IPS-15b (cell line): ENCODE data around the gene EBF3.

Source experiments
- H3K27me3 ChIP-seq: one replicate; pipeline ENCODE4 v1.6.1; 2013; ENCODE audit warnings: low read length; ENCODE audit not compliant: control insufficient read depth, insufficient read depth
- H3K36me3 ChIP-seq: one replicate; pipeline ENCODE4 v1.6.1; 2013; ENCODE audit warnings: low read length; ENCODE audit not compliant: control insufficient read depth, insufficient read depth
- H3K4me1 ChIP-seq: one replicate; pipeline ENCODE4 v1.6.1; 2013; ENCODE audit warnings: mild to moderate bottlenecking, low read length; ENCODE audit not compliant: control insufficient read depth, insufficient read depth
- H3K4me3 ChIP-seq: one replicate; pipeline ENCODE4 v1.5.1; 2013; ENCODE audit warnings: low read depth, low read length
- H3K9ac ChIP-seq: one replicate; pipeline ENCODE4 v1.6.1; 2013; ENCODE audit warnings: low read depth, mild to moderate bottlenecking, low read length
- H3K9me3 ChIP-seq: one replicate; pipeline ENCODE4 v1.6.1; 2013; ENCODE audit warnings: mild to moderate bottlenecking, low read length; ENCODE audit not compliant: control insufficient read depth, insufficient read depth

Gene EBF3

GRCh38 chr10:129864082-129864481, 100.0 kb downstream of the EBF3 start:
- H3K9ac ChIP-seq = no peak overlapping the region
- H3K27me3 ChIP-seq = no peaks in the 10 kb centered on the region
- peaks cover 5% of the 10 kb centered on the region for H3K4me1 ChIP-seq
- H3K4me3 ChIP-seq = no peak overlapping the region
- no peaks in the 10 kb centered on the region for H3K36me3 ChIP-seq
- H3K9me3 ChIP-seq = no peaks in the 10 kb centered on the region

- Histone ChIP-seq H3K4me3 (no peak overlapping the region), H3K9ac (no peak overlapping the region), H3K36me3 (no peaks in the 10 kb centered on the region), H3K4me1 (peaks cover 5% of the 10 kb centered on the region), H3K27me3 (no peaks in the 10 kb centered on the region), H3K9me3 (no peaks in the 10 kb centered on the region)
Measured at GRCh38 chr10:129863201-129863663, 100.8 kb downstream of the EBF3 start.

- Histone ChIP-seq H3K9ac (no peak overlapping the region), H3K27me3 (no peaks in the 10 kb centered on the region), H3K9me3 (no peaks in the 10 kb centered on the region), H3K4me3 (no peak overlapping the region), H3K36me3 (no peaks in the 10 kb centered on the region), H3K4me1 (no peaks in the 10 kb centered on the region)
Measured at GRCh38 chr10:129861776-129862531, 102.1 kb downstream of the EBF3 start.

DNA sequence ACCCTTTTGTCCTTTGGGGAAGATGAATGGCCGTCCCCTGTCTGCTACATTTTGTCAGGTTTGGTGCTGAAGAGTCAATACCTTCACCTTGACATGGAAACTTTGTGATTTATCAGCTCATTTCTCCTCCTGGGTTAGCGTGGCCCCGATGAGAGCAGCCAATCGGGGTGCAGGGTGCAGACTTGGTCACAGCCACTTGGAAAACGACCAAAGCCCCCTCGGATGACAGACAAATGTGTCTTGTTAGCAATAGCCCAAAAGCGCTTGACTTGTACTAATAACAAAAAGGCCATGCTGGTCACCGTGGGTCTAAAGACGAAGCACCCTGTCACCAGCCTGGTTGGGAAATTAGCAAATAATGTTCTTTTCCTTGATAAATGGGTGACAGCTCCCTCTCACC, 103.7 kb downstream of the EBF3 start:
- H3K4me1 ChIP-seq = no peaks in the 10 kb centered on the region
- H3K9ac ChIP-seq = no peak overlapping the region
- H3K9me3 ChIP-seq = no peaks in the 10 kb centered on the region
- H3K36me3 ChIP-seq = no peaks in the 10 kb centered on the region
- no peaks in the 10 kb centered on the region for H3K27me3 ChIP-seq
- H3K4me3 ChIP-seq = no peak overlapping the region

- no peaks in the 10 kb centered on the region for H3K27me3 ChIP-seq
- H3K36me3 ChIP-seq = no peaks in the 10 kb centered on the region
- no peak overlapping the region for H3K9ac ChIP-seq
- no peak overlapping the region for H3K4me3 ChIP-seq
- no peaks in the 10 kb centered on the region for H3K4me1 ChIP-seq
- H3K9me3 ChIP-seq = no peaks in the 10 kb centered on the region
Measured at GRCh38 chr10:129859536-129859935, 104.5 kb downstream of the EBF3 start.

GRCh38 chr10:129857242-129857960, 106.7 kb downstream of the EBF3 start:
- Histone ChIP-seq H3K27me3 (no peaks in the 10 kb centered on the region), H3K4me3 (no peak overlapping the region), H3K4me1 (no peaks in the 10 kb centered on the region), H3K9ac (no peak overlapping the region), H3K36me3 (no peaks in the 10 kb centered on the region), H3K9me3 (no peaks in the 10 kb centered on the region)

GRCh38 chr10:129855836-129856563, 108.1 kb downstream of the EBF3 start:
- H3K9me3 ChIP-seq = no peaks in the 10 kb centered on the region
- H3K4me3 ChIP-seq = no peak overlapping the region
- H3K36me3 ChIP-seq = no peaks in the 10 kb centered on the region
- H3K27me3 ChIP-seq = no peaks in the 10 kb centered on the region
- H3K4me1 ChIP-seq = no peaks in the 10 kb centered on the region
- no peak overlapping the region for H3K9ac ChIP-seq

GRCh38 chr10:129854796-129855705, 109.0 kb downstream of the EBF3 start:
- Histone ChIP-seq H3K27me3 (no peaks in the 10 kb centered on the region), H3K4me3 (no peak overlapping the region), H3K36me3 (no peaks in the 10 kb centered on the region), H3K9ac (no peak overlapping the region), H3K9me3 (no peaks in the 10 kb centered on the region), H3K4me1 (no peaks in the 10 kb centered on the region)

- Histone ChIP-seq H3K36me3 (no peaks in the 10 kb centered on the region), H3K9ac (no peak overlapping the region), H3K4me1 (no peaks in the 10 kb centered on the region), H3K4me3 (no peak overlapping the region), H3K27me3 (no peaks in the 10 kb centered on the region), H3K9me3 (no peaks in the 10 kb centered on the region)
Measured at GRCh38 chr10:129854158-129854557, 109.9 kb downstream of the EBF3 start.

DNA sequence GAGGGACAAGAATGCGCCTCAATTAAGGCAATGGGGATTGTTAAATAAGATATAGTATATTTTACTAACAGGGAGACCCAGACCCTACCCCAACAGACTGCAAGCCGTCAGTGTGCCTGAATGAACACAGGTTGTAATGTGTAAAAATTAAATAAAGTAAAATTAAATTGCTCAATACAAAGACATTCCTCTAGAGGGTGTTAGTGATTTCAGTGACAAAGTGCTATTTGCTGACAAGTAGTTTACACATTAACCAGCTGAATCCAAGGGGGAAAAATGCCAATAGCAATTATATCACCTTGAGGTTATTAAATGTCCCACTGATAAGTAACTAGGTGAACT, 110.5 kb downstream of the EBF3 start:
- no peak overlapping the region for H3K4me3 ChIP-seq
- H3K9me3 ChIP-seq = no peaks in the 10 kb centered on the region
- H3K9ac ChIP-seq = no peak overlapping the region
- no peaks in the 10 kb centered on the region for H3K4me1 ChIP-seq
- no peaks in the 10 kb centered on the region for H3K36me3 ChIP-seq
- H3K27me3 ChIP-seq = no peaks in the 10 kb centered on the region

DNA sequence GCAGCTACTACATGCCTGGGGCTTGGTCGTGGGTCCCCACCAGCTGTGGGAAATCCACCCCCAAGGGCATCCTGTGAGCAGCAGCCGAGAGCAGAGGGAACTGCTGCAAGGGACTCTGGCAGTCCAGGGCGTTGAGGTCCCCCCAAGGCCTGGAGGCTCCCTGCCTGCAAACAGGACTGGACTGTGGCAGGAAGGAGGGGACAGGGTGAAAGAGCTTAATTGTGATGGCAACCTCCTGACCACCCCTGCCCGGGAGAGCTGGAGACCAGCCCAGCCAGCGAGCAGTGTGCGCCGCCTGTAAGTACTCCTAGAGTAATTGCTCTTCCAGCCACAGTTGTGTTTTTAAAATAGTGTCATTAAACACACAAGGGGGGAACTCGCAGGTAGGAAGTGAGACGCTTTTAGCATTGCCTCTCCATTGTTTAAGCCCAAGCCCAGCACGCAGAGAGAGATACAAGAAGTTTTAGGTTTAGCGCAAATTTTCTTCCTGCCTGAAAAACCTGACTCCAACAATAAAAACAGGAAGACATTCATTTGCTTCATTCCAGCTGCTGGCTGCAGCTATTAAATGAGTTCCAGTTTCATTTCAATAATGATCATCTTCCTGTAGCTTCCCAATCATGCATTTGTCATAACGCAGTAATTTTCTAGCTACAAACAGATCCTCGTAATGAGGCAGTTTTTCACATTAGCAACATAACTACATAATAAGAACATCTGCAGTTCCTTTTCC, 111.1 kb downstream of the EBF3 start:
- Histone ChIP-seq H3K4me1 (no peaks in the 10 kb centered on the region), H3K4me3 (no peak overlapping the region), H3K27me3 (no peaks in the 10 kb centered on the region)

More for the DNA sequence above, 111.1 kb downstream of the EBF3 start:
- Histone ChIP-seq H3K9me3 (no peaks in the 10 kb centered on the region), H3K36me3 (no peaks in the 10 kb centered on the region), H3K9ac (no peak overlapping the region)
